Lung microvascular endothelial cell (primary cell): ENCODE data around the gene SSBP1. TPM values are rescaled to one million over a fixed set of nuclear protein-coding genes. Genes with fewer than 3 reads are reported as not detected.

Experiments
- DNase-seq, 2 donors: peaks; one replicate each; pipeline versions ENCODE4 v3.0.0 to v3.0.0-alpha.2; 2010; ENCODE audit warnings: low read depth in 2 of 2
- total RNA-seq: library from RNA; depleted of rRNA; stranded (reverse); fragments of >200 nt; gene quantifications from 2 replicates; pipeline ENCODE4 v1.2.1, GENCODE V29; 2014

SSBP1 gene
- total RNA-seq, 1 donor from 2014 or later, result 91.5 TPM

GRCh38 chr7:141709318-141709717, 28.8 kb upstream of the SSBP1 start:
- no peak for DNase-seq

- no peak for DNase-seq
These were observed 28.4 kb upstream of the SSBP1 start for GRCh38 chr7:141709749-141710148.

GRCh38 chr7:141710301-141710700, 27.9 kb upstream of the SSBP1 start:
- no peak for DNase-seq

GRCh38 chr7:141712603-141713255, 25.4 kb upstream of the SSBP1 start:
- no peak for DNase-seq

GRCh38 chr7:141713890-141714289, 24.3 kb upstream of the SSBP1 start:
- no peak for DNase-seq

- DNase-seq, result no peak
These were observed 23.6 kb upstream of the SSBP1 start for GRCh38 chr7:141714571-141714970.

GRCh38 chr7:141715018-141715417, 23.1 kb upstream of the SSBP1 start:
- DNase-seq, result no peak

- DNase-seq, result no peak
These were observed 22.1 kb upstream of the SSBP1 start for GRCh38 chr7:141715794-141716689.

GRCh38 chr7:141717450-141717849, 20.7 kb upstream of the SSBP1 start:
- no peak for DNase-seq

GRCh38 chr7:141722529-141722928, 15.6 kb upstream of the SSBP1 start:
- DNase-seq, result no peak

GRCh38 chr7:141729020-141729419, 9.1 kb upstream of the SSBP1 start:
- no peak for DNase-seq

- peak in 1 of 2 donors; percentile 35 for DNase-seq
These were observed 6.5 kb upstream of the SSBP1 start for GRCh38 chr7:141731476-141732149.

GRCh38 chr7:141737118-141737835, 881 bp upstream of the SSBP1 start:
- peak; percentile 10 to 45 for DNase-seq

GRCh38 chr7:141738592-141739013, 445 bp downstream of the SSBP1 start:
- no peak for DNase-seq

- DNase-seq, result no peak
These were observed 1.1 kb downstream of the SSBP1 start for GRCh38 chr7:141739250-141739649.

- no peak for DNase-seq
These were observed 4.1 kb downstream of the SSBP1 start for GRCh38 chr7:141742229-141742628.

GRCh38 chr7:141744131-141744530, 6.0 kb downstream of the SSBP1 start:
- no peak for DNase-seq

GRCh38 chr7:141748396-141748795, 10.2 kb downstream of the SSBP1 start:
- no peak for DNase-seq

- DNase-seq, result peak; percentile 19 to 31
These were observed 13.7 kb downstream of the SSBP1 start for GRCh38 chr7:141751904-141752303.

- no peak for DNase-seq
These were observed 14.5 kb downstream of the SSBP1 start for GRCh38 chr7:141752634-141753033.

GRCh38 chr7:141754939-141755338, 16.8 kb downstream of the SSBP1 start:
- peak; percentile 28 to 53 for DNase-seq

- no peak for DNase-seq
These were observed 25.6 kb downstream of the SSBP1 start, which contains the start of gene TAS2R3 for GRCh38 chr7:141763797-141764196. TAS2R3 (plus strand) TSS chr7:141764097; CDS start chr7:141764159, 62 bp downstream.
